DOHH2 (cell line): Measurements from ENCODE around the gene NOS3.

Source experiments
- H3F3A ChIP-seq: fragments of 200-600 bp; sonication (generic), shearing (Covaris generic); 2 replicates; pipeline ENCODE4 v1.6.0; 2016; ENCODE audit warnings: antibody characterized with exemption, mild to moderate bottlenecking; ENCODE audit not compliant: control insufficient read depth, insufficient read depth
- H3K27ac ChIP-seq: fragments of 200-600 bp; sonication (generic); 2 replicates; pipeline ENCODE4 v1.5.1; 2014; ENCODE audit warnings: low read depth, mild to moderate bottlenecking, low read length, moderate library complexity
- H3K27me3 ChIP-seq: fragments of 200-600 bp; sonication (generic); 2 replicates; pipeline ENCODE4 v1.6.1; 2014; ENCODE audit warnings: mild to moderate bottlenecking, low read length, mixed read lengths; ENCODE audit not compliant: control insufficient read depth
- H3K36me3 ChIP-seq: fragments of 200-600 bp; sonication (generic); 2 replicates; pipeline ENCODE4 v1.6.1; 2014; ENCODE audit warnings: mild to moderate bottlenecking, low read length, moderate library complexity, mixed read lengths; ENCODE audit not compliant: control insufficient read depth
- H3K4me1 ChIP-seq: fragments of 200-600 bp; sonication (generic); 2 replicates; pipeline ENCODE4 v1.6.1; 2014; ENCODE audit warnings: mild to moderate bottlenecking, low read length, mixed read lengths; ENCODE audit not compliant: control insufficient read depth
- H3K4me2 ChIP-seq: fragments of 200-600 bp; sonication (generic); 2 replicates; pipeline ENCODE4 v1.6.0; 2014; ENCODE audit warnings: mild to moderate bottlenecking, low read length, moderate library complexity
- H3K4me3 ChIP-seq: fragments of 200-600 bp; sonication (generic); 2 replicates; pipeline ENCODE4 v1.5.1; 2014; ENCODE audit warnings: mild to moderate bottlenecking, low read length, mixed read lengths
- H3K79me2 ChIP-seq: fragments of 200-600 bp; sonication (generic); 2 replicates; pipeline ENCODE4 v1.6.1; 2014; ENCODE audit warnings: mild to moderate bottlenecking, low read length, mixed read lengths; ENCODE audit not compliant: control insufficient read depth
- H3K9me2 ChIP-seq: fragments of 200-600 bp; sonication (generic); replicated peaks from 2 replicates; pipeline ENCODE4 v1.6.1; 2014; ENCODE audit warnings: mild to moderate bottlenecking, low read length, mixed read lengths; ENCODE audit not compliant: control insufficient read depth
- H3K9me3 ChIP-seq: fragments of 200-600 bp; sonication (generic); 2 replicates; pipeline ENCODE4 v1.6.1; 2014; ENCODE audit warnings: antibody characterized with exemption, low read length, mixed read lengths; ENCODE audit not compliant: control insufficient read depth, insufficient read depth
- H4K20me1 ChIP-seq: fragments of 200-600 bp; sonication (generic); 2 replicates; pipeline ENCODE4 v1.6.0; 2014; ENCODE audit warnings: low read depth, mild to moderate bottlenecking, antibody characterized with exemption, low read length, moderate library complexity; ENCODE audit not compliant: control insufficient read depth, insufficient read depth
- EZH2phosphoT487 ChIP-seq: fragments of 200-600 bp; sonication (generic); IDR thresholded peaks from 2 replicates; pipeline ENCODE4 v1.6.1; 2017; ENCODE audit warnings: borderline replicate concordance, mild to moderate bottlenecking, antibody characterized with exemption, low read length, moderate library complexity, mixed read lengths
- TF ChIP-seq, protein P1 (sequence below): fragments of 200-600 bp; sonication (generic); IDR thresholded peaks from one replicate; pipeline ENCODE4 v1.5.1; 2014; ENCODE audit warnings: antibody characterized with exemption, mild to moderate bottlenecking, low read depth, low read length; ENCODE audit not compliant: poor library complexity, severe bottlenecking

The NOS3 gene

DNA sequence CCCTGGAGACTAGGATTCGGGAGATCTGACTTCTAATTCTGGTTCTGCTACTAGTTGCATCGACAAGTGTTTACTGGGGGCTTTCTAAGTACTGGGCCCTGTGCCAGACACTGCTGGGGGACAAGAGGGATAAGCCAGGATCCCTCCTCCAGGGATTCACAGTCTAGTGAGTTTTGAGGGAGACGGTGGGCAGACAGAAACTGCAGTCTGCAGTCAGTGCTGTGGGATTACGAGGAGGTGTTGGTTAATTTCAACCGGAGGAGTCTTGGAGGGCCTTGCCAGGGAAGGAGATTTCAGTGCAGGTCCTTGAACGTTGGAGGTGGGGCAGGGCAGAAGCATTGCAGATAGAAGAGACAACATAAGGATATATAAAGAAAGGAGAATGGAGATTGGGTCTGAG is 9.2 kb upstream of the NOS3 start:
- Histone ChIP-seq H3K9me2 (no peaks in the 10 kb centered on the region), H3K27me3 (peaks cover 66% of the 10 kb centered on the region), H3K9me3 (no peaks in the 10 kb centered on the region), H3K36me3 (no peaks in the 10 kb centered on the region), H3K27ac (no peak overlapping the region), H3K4me1 (peaks cover 18% of the 10 kb centered on the region), H4K20me1 (no peaks in the 10 kb centered on the region), H3K4me2 (no peak overlapping the region), H3F3A (no peaks in the 10 kb centered on the region), H3K79me2 (no peaks in the 10 kb centered on the region), H3K4me3 (no peak overlapping the region)
- TF ChIP-seq EZH2phosphoT487: 0 out of 2 replicates have a peak, but pooled peaks have one; percentile 5
- TF ChIP-seq, protein P1, sequence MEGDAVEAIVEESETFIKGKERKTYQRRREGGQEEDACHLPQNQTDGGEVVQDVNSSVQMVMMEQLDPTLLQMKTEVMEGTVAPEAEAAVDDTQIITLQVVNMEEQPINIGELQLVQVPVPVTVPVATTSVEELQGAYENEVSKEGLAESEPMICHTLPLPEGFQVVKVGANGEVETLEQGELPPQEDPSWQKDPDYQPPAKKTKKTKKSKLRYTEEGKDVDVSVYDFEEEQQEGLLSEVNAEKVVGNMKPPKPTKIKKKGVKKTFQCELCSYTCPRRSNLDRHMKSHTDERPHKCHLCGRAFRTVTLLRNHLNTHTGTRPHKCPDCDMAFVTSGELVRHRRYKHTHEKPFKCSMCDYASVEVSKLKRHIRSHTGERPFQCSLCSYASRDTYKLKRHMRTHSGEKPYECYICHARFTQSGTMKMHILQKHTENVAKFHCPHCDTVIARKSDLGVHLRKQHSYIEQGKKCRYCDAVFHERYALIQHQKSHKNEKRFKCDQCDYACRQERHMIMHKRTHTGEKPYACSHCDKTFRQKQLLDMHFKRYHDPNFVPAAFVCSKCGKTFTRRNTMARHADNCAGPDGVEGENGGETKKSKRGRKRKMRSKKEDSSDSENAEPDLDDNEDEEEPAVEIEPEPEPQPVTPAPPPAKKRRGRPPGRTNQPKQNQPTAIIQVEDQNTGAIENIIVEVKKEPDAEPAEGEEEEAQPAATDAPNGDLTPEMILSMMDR: no peak

DNA sequence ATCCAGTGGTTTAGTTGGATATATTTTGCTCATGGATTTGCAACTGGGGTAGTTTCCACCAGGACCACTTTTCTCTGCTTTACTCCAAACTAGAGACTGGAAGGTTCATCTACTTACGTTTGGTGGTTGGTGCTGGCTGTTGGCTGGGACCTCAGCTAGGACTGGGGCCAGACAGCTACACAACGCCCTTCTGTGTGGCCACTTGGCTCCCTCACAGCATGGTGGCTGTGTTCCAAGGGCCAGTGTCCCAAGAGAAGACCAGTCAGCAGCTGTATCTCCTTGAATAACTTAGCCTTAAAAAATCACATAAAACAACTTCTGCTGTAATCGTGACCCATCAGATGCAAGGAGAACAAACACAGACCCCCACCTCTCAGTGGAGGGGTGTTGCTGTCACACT is 8.5 kb upstream of the NOS3 start:
- peaks cover 59% of the 10 kb centered on the region for H3K27me3 ChIP-seq
- H3K4me3 ChIP-seq: no peak overlapping the region
- no peak overlapping the region for H3K4me2 ChIP-seq

DNA sequence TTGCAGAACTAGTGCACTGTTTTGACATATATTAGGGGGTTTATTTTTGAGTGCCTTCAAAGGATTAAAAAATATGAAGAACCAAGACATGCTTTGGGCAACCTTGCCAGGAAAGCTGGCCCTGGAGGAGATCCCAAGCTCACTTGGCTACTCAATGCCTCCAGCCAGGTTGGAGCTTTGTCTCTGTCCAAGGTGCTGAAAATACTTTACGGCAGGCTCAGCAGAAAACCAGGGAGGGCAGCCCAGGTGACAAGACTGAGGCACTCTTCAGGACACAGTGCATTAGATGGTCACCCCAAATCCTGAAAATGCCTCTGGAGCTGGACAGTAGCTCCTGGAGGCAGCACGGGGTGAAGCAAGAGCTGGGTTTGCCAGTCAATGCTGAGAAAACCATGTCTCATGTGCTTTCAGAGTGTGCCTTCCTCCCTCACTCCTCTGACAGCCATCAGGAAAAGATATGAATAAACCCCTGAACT is 6.9 kb upstream of the NOS3 start:
- H3K4me3 ChIP-seq: no peak overlapping the region
- H4K20me1 ChIP-seq: no peaks in the 10 kb centered on the region
- no peaks in the 10 kb centered on the region for H3K9me3 ChIP-seq
- TF ChIP-seq, protein P1: no peak
- no peak for TF ChIP-seq EZH2phosphoT487
- H3K4me1 ChIP-seq: peaks cover 11% of the 10 kb centered on the region
- H3K27ac ChIP-seq: no peak overlapping the region
- H3K4me2 ChIP-seq: no peak overlapping the region
- peaks cover 63% of the 10 kb centered on the region for H3K27me3 ChIP-seq
- H3K36me3 ChIP-seq: no peaks in the 10 kb centered on the region
- no peaks in the 10 kb centered on the region for H3K9me2 ChIP-seq
- no peaks in the 10 kb centered on the region for H3F3A ChIP-seq
- no peaks in the 10 kb centered on the region for H3K79me2 ChIP-seq

More for the DNA sequence above, 8.5 kb upstream of the NOS3 start:
- H3K9me3 ChIP-seq: no peaks in the 10 kb centered on the region
- H3F3A ChIP-seq: no peaks in the 10 kb centered on the region
- H3K4me1 ChIP-seq: peaks cover 11% of the 10 kb centered on the region
- H3K36me3 ChIP-seq: no peaks in the 10 kb centered on the region
- no peak overlapping the region for H3K27ac ChIP-seq
- no peaks in the 10 kb centered on the region for H4K20me1 ChIP-seq
- H3K9me2 ChIP-seq: no peaks in the 10 kb centered on the region
- H3K79me2 ChIP-seq: no peaks in the 10 kb centered on the region
- no peak for TF ChIP-seq EZH2phosphoT487
- TF ChIP-seq, protein P1: no peak
